ENCODE results near the gene TBL3. TPM values are rescaled to one million over a fixed set of nuclear protein-coding genes. Genes with fewer than 3 reads are reported as not detected.

TBL3 gene
- total and polyA plus RNA-seq, 7 experiments from 2014 or later, result 17.2 to 89.8 (median 32.8) TPM

GRCh38 chr16:1945559-1946391 lies 26.1 kb upstream of the TBL3 start:
- POLR2A ChIA-PET, result interaction anchor here (0.6 to 1.0 kb wide), 3 partner anchors 19 to 210 kb away, joined by 3 to 4 read pairs (median 3); partner anchors contain the start of genes RPS2 and TRAF7

DNA sequence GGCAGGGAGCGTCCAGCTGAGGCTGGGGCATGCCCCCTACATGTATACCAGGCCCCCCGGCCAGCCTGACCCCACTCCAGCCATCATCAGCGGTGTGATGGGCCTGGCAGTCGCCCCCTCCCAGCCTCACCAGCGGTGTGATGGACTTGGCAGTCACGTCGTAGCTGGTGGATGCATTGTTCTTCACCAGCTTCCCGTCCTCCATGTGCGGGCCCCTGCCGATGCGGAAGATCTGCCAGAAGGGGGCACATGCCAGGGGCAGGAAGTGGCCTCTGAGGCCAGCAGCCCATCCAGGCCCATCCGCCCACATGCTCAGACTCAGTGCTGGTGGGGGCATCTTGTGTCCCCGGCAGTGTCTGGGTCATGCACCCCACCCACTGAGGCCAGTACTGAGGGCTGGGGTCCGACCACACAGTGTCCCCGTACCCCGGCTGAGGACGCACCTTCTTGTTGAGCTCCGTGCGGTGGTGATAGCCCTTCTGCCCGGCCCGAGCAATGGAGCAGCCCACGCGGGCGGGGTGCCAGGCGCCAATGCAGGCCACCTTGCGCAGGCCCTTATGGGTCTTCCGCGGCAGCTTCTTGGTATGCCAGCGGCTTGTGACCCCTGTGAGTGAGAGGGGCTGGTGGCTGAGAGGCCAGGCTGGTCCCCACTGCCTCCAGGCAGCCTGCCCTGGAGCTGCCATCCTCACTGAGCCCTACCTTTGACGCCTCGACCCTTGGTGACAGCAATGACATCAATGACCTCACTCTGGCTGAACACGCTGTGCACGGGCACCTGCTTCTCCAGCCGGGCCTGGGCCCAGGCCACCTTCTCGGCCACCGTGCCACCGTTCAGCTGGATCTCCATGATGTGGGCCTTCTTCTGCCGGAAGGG lies 25.1 kb upstream of the TBL3 start:
- H3K27ac ChIP-seq (ENCODE audit: low read depth, low read length), result no peak overlapping the region
- ChIA-PET POLR2A (interaction anchor here (0.5 to 1.0 kb wide), 3 partner anchors 18 to 48 kb away, joined by 3 read pairs; partner anchors contain the start of gene RPS2), CTCF (no interaction called here)
- Mint-ChIP-seq H3K27ac (no peak overlapping the region), H3K4me3 (no peak overlapping the region), H3K4me1 (peaks cover under 1 to 19% (median 9%) of the 10 kb centered on the region in 7 donors), H3K27me3 (no peaks in the 10 kb centered on the region), H3K9me3 (no peaks in the 10 kb centered on the region), H3K36me3 (no peaks in the 10 kb centered on the region)
- no peaks in the 10 kb centered on the region for H3K27me3 ChIP-seq (ENCODE audit: control insufficient read depth in 2 of 2, insufficient read depth in 2 of 2, low read length in 2 of 2)
- H3K4me3 ChIP-seq (ENCODE audit: low read length), result no peak overlapping the region
- H3K4me1 ChIP-seq (ENCODE audit: control insufficient read depth in 2 of 2, insufficient read depth in 2 of 2, low read length in 2 of 2), result peaks cover 6 to 7% of the 10 kb centered on the region in 2 donors
- H3K9me3 ChIP-seq (ENCODE audit: control insufficient read depth in 2 of 3, low read length in 3 of 3), result no peaks in the 10 kb centered on the region
- intact Hi-C loops (cut with micrococcal nuclease), result loop anchor here in 1 of 2 donors (10.0 kb wide), 2 partner anchors 242 to 522 kb away; partner anchors contain the start of genes MAPK8IP3 and UQCC4
- DNase-seq (no peak), ATAC-seq (no peak)
- no peaks in the 10 kb centered on the region for H3K36me3 ChIP-seq (ENCODE audit: control insufficient read depth in 2 of 3, insufficient read depth in 3 of 3, low read length in 3 of 3)

More at GRCh38 chr16:1945559-1946391, 26.1 kb upstream of the TBL3 start:
- CTCF ChIA-PET, result no interaction called here
- intact Hi-C loops (cut with micrococcal nuclease), result loop anchor here in 1 of 2 donors (10.0 kb wide), 2 partner anchors 241 to 521 kb away; partner anchors contain the start of genes MAPK8IP3 and UQCC4
- H3K4me3 Mint-ChIP-seq, result no peak overlapping the region
- Histone ChIP-seq H3K27me3 (ENCODE audit: control insufficient read depth in 2 of 2, insufficient read depth in 2 of 2, low read length in 2 of 2) (no peaks in the 10 kb centered on the region), H3K27ac (ENCODE audit: low read depth, low read length) (no peak overlapping the region), H3K4me3 (ENCODE audit: low read length) (no peak overlapping the region), H3K9me3 (ENCODE audit: control insufficient read depth in 2 of 3, low read length in 3 of 3) (no peaks in the 10 kb centered on the region), H3K36me3 (ENCODE audit: control insufficient read depth in 2 of 3, insufficient read depth in 3 of 3, low read length in 3 of 3) (peaks cover 0 to 2% (median 0%) of the 10 kb centered on the region in 3 experiments), H3K4me1 (ENCODE audit: control insufficient read depth in 2 of 2, insufficient read depth in 2 of 2, low read length in 2 of 2) (peaks cover 6 to 7% of the 10 kb centered on the region in 2 donors)
- H3K27me3 Mint-ChIP-seq, result no peaks in the 10 kb centered on the region
- peak overlapping the region in 1 of 9 donors; percentile 26 for H3K27ac Mint-ChIP-seq
- no peaks in the 10 kb centered on the region for H3K36me3 Mint-ChIP-seq
- DNase-seq, result no peak
- peaks cover 4 to 24% (median 9%) of the 10 kb centered on the region in 7 donors for H3K4me1 Mint-ChIP-seq
- ATAC-seq, result no peak
- H3K9me3 Mint-ChIP-seq, result no peaks in the 10 kb centered on the region

DNA sequence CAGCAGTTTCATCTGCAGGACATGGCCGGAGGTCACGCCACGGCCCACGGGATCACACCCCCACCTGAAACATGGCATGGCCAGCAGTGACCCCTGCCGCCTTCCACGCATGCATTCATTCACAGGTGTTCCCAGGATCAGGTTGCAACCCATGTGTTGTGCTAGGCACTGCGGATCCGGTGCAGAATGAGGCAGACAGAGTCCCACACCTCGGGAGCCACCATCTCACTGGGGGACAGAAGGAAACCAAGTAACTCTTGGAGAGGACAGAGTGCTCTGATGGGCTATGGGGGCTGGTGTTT lies 24.5 kb upstream of the TBL3 start:
- Mint-ChIP-seq H3K27ac (no peak overlapping the region), H3K9me3 (no peaks in the 10 kb centered on the region), H3K27me3 (peaks cover 0 to 2% (median 0%) of the 10 kb centered on the region in 5 donors), H3K4me3 (no peak overlapping the region), H3K36me3 (no peaks in the 10 kb centered on the region), H3K4me1 (peaks cover 0 to 13% (median 5%) of the 10 kb centered on the region in 7 donors)
- Histone ChIP-seq H3K4me1 (ENCODE audit: control insufficient read depth in 2 of 2, insufficient read depth in 2 of 2, low read length in 2 of 2) (peaks cover under 1 to 3% of the 10 kb centered on the region in 2 donors), H3K27ac (ENCODE audit: low read depth, low read length) (no peak overlapping the region), H3K4me3 (ENCODE audit: low read length) (no peak overlapping the region), H3K27me3 (ENCODE audit: control insufficient read depth in 2 of 2, insufficient read depth in 2 of 2, low read length in 2 of 2) (no peaks in the 10 kb centered on the region), H3K9me3 (ENCODE audit: control insufficient read depth in 2 of 3, low read length in 3 of 3) (no peaks in the 10 kb centered on the region), H3K36me3 (ENCODE audit: control insufficient read depth in 2 of 3, insufficient read depth in 3 of 3, low read length in 3 of 3) (no peaks in the 10 kb centered on the region)
- CTCF ChIA-PET, result no interaction called here
- DNase-seq (no peak), ATAC-seq (no peak)
- POLR2A ChIA-PET, result interaction anchor here (0.5 kb wide), 1 partner anchor 25 kb away, joined by 3 read pairs; no protein-coding TSS in a partner anchor
- intact Hi-C loops (cut with micrococcal nuclease), result loop anchor here in 1 of 2 donors (10.0 kb wide), 2 partner anchors 243 to 523 kb away; partner anchors contain the start of genes MAPK8IP3 and UQCC4

GRCh38 chr16:1949507-1949906 lies 22.3 kb upstream of the TBL3 start:
- no peaks in the 10 kb centered on the region for H3K9me3 Mint-ChIP-seq
- intact Hi-C loops (cut with micrococcal nuclease), result loop anchor here in 1 of 2 donors (10.0 kb wide), 2 partner anchors 245 to 525 kb away; partner anchors contain the start of genes MAPK8IP3 and UQCC4
- CTCF ChIA-PET, result no interaction called here
- no peak overlapping the region for H3K27ac Mint-ChIP-seq
- no peak overlapping the region for H3K4me3 Mint-ChIP-seq
- no peaks in the 10 kb centered on the region for H3K36me3 Mint-ChIP-seq
- Histone ChIP-seq H3K27ac (ENCODE audit: low read depth, low read length) (no peak overlapping the region), H3K9me3 (ENCODE audit: control insufficient read depth in 2 of 3, low read length in 3 of 3) (no peaks in the 10 kb centered on the region), H3K27me3 (ENCODE audit: control insufficient read depth in 2 of 2, insufficient read depth in 2 of 2, low read length in 2 of 2) (no peaks in the 10 kb centered on the region), H3K4me3 (ENCODE audit: low read length) (no peak overlapping the region), H3K36me3 (ENCODE audit: control insufficient read depth in 2 of 3, insufficient read depth in 3 of 3, low read length in 3 of 3) (no peaks in the 10 kb centered on the region), H3K4me1 (ENCODE audit: control insufficient read depth in 2 of 2, insufficient read depth in 2 of 2, low read length in 2 of 2) (no peaks in the 10 kb centered on the region)
- peaks cover 0 to 3% (median 2%) of the 10 kb centered on the region in 7 donors for H3K4me1 Mint-ChIP-seq
- POLR2A ChIA-PET, result interaction anchor here (0.6 to 0.8 kb wide), 3 partner anchors 11 to 222 kb away, joined by 3 to 8 read pairs (median 4); no protein-coding TSS in a partner anchor
- DNase-seq (no peak), ATAC-seq (no peak)
- H3K27me3 Mint-ChIP-seq, result peaks cover 0 to 2% (median 0%) of the 10 kb centered on the region in 5 donors

DNA sequence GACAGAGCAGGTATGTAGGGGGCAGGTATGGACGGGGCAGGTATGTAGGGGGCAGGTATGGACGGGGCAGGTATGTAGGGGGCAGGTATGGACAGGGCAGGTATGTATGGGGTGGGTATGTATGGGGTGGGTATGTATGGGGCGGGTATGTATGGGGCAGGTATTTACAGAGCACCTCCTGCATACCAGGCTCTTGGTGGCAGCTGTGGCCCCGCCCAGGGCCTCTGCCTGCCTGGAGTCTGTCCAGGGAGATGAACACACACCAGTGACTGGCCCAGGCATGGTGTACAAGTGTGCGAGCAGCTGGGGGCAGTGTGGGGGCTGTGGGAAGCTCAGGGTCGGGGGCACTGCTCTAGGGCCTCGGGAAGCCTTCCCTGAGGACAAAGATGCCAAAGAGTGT lies 21.8 kb upstream of the TBL3 start:
- H3K27me3 Mint-ChIP-seq, result peaks cover 0 to 2% (median 0%) of the 10 kb centered on the region in 5 donors
- ATAC-seq (no peak), DNase-seq (no peak)
- H3K36me3 ChIP-seq (ENCODE audit: control insufficient read depth in 2 of 3, insufficient read depth in 3 of 3, low read length in 3 of 3), result no peaks in the 10 kb centered on the region
- H3K4me3 Mint-ChIP-seq, result no peak overlapping the region
- H3K4me1 ChIP-seq (ENCODE audit: control insufficient read depth in 2 of 2, insufficient read depth in 2 of 2, low read length in 2 of 2), result no peaks in the 10 kb centered on the region
- POLR2A ChIA-PET, result interaction anchor here (0.6 to 2.3 kb wide), 2 partner anchors 11 to 15 kb away, joined by 3 to 8 read pairs; partner anchors contain the start of gene RPS2
- no peak overlapping the region for H3K4me3 ChIP-seq (ENCODE audit: low read length)
- no peaks in the 10 kb centered on the region for H3K9me3 Mint-ChIP-seq
- no peak overlapping the region for H3K27ac Mint-ChIP-seq
- H3K4me1 Mint-ChIP-seq, result no peaks in the 10 kb centered on the region
- no peak overlapping the region for H3K27ac ChIP-seq (ENCODE audit: low read depth, low read length)
- intact Hi-C loops (cut with micrococcal nuclease), result no loop called here
- CTCF ChIA-PET, result no interaction called here
- no peaks in the 10 kb centered on the region for H3K36me3 Mint-ChIP-seq
- no peaks in the 10 kb centered on the region for H3K27me3 ChIP-seq (ENCODE audit: control insufficient read depth in 2 of 2, insufficient read depth in 2 of 2, low read length in 2 of 2)
- no peaks in the 10 kb centered on the region for H3K9me3 ChIP-seq (ENCODE audit: control insufficient read depth in 2 of 3, low read length in 3 of 3)

GRCh38 chr16:1950559-1950958 lies 21.3 kb upstream of the TBL3 start:
- Mint-ChIP-seq H3K9me3 (no peaks in the 10 kb centered on the region), H3K27ac (no peak overlapping the region), H3K36me3 (no peaks in the 10 kb centered on the region), H3K27me3 (peaks cover 0 to 2% (median 0%) of the 10 kb centered on the region in 5 donors), H3K4me3 (no peak overlapping the region), H3K4me1 (no peaks in the 10 kb centered on the region)
- Histone ChIP-seq H3K27me3 (ENCODE audit: control insufficient read depth in 2 of 2, insufficient read depth in 2 of 2, low read length in 2 of 2) (no peaks in the 10 kb centered on the region), H3K9me3 (ENCODE audit: control insufficient read depth in 2 of 3, low read length in 3 of 3) (no peaks in the 10 kb centered on the region), H3K4me3 (ENCODE audit: low read length) (no peak overlapping the region), H3K27ac (ENCODE audit: low read depth, low read length) (no peak overlapping the region), H3K4me1 (ENCODE audit: control insufficient read depth in 2 of 2, insufficient read depth in 2 of 2, low read length in 2 of 2) (no peaks in the 10 kb centered on the region), H3K36me3 (ENCODE audit: control insufficient read depth in 2 of 3, insufficient read depth in 3 of 3, low read length in 3 of 3) (no peaks in the 10 kb centered on the region)
- intact Hi-C loops (cut with micrococcal nuclease), result no loop called here
- ChIA-PET POLR2A (interaction anchor here (0.6 to 2.3 kb wide), 2 partner anchors 11 to 14 kb away, joined by 3 to 8 read pairs; partner anchors contain the start of gene RPS2), CTCF (no interaction called here)
- no peak for DNase-seq
- ATAC-seq, result no peak

All from naive thymus-derived CD4-positive, alpha-beta T cell (primary cell).